Psoas muscle (tissue), 8 donors: Measurements from ENCODE around the gene SEZ6L2. TPM values are rescaled to one million over a fixed set of nuclear protein-coding genes. Genes with fewer than 3 reads are reported as not detected.

Experiments
- ATAC-seq, 4 donors: fragments of 200-7000 bp; cut with Tn5 transposase; one replicate each; pipeline ENCODE4 v1.9.1; 2020; ENCODE audit warnings: moderate library complexity in 3 of 4, mild to moderate bottlenecking in 2 of 4
- DNase-seq, 2 donors: peaks; one replicate each; pipeline ENCODE4 v3.0.0-alpha.2; 2020
- H3K27ac ChIP-seq: fragments of 200-600 bp; one replicate; pipeline ENCODE4 v1.8.0; 2022
- H3K27me3 ChIP-seq, 3 donors: fragments of 200-600 bp in 1 of 3; one replicate each; pipeline versions ENCODE4 v1.6.1 to v1.8.0; 2013 to 2022; ENCODE audit warnings: low read length in 2 of 3, mild to moderate bottlenecking in 2 of 3, moderate library complexity in 1 of 3; ENCODE audit not compliant: insufficient read depth in 3 of 3
- H3K36me3 ChIP-seq, 2 donors: fragments of 200-600 bp in 1 of 2; one replicate each; pipeline versions ENCODE4 v1.6.1 to v1.8.0; 2013 to 2022; ENCODE audit warnings: low read depth in 1 of 2, mild to moderate bottlenecking in 1 of 2, moderate library complexity in 1 of 2; ENCODE audit not compliant: insufficient read depth in 1 of 2
- H3K4me1 ChIP-seq: fragments of 200-600 bp; one replicate; pipeline ENCODE4 v1.8.0; 2022
- H3K4me3 ChIP-seq: fragments of 200-600 bp; one replicate; pipeline ENCODE4 v1.8.0; 2022; ENCODE audit warnings: mild to moderate bottlenecking
- H3K9me3 ChIP-seq: fragments of 200-600 bp; one replicate; pipeline ENCODE4 v1.8.0; 2022
- CTCF ChIP-seq: fragments of 200-600 bp; IDR thresholded peaks from one replicate; pipeline ENCODE4 v1.8.0; 2022; ENCODE audit warnings: antibody characterized with exemption
- WGBS, 3 donors: extraction: QIAGEN DNeasy Blood & Tissue Kit; methylation state at CpG; one replicate each; pipeline versions ENCODE4 v1.1.6 to v1.1.7; 2013; 5-methylcytosine and 5-hydroxymethylcytosine counted together
- intact Hi-C, 2 donors: fragments of 100-400 bp; cut with DNase I; formaldehyde crosslinking; loops; one replicate each; pipeline versions ENCODE4 v1.11.0 to v1.14.2; 2022
- polyA plus RNA-seq, 3 donors: library from polyadenylated mRNA; stranded (reverse); fragments of 200-250 nt; gene quantifications; one replicate each; pipeline ENCODE4 v1.2.3, GENCODE V29; 2013
- total RNA-seq, 4 donors: library from RNA; stranded (reverse); fragmentation: NEBNext Ultra II Directional in 2 of 4; extraction: Animal tissue kit (Norgen Biotek cat#: 25700) in 2 of 4; gene quantifications; one replicate each; pipeline versions ENCODE4 v1.2.1 to v1.2.4, GENCODE V29; 2021 to 2023
- donor health status: healthy with polysubstance abuse.
- donor health status: DM: no; HTN: no; CAD: no; lungs with moderate emphysema.
- donor health status: Bipolar disorder and iron deficiency.
- donor health status: healthy.
- donor health status: DM: yes; HTN: yes; CAD: no.
- donor health status: DM: no; HTN: no; CAD: no.
- donor health status: DM: no; HTN: no; CAD: no.
- donor health status: DM: yes; HTN: yes; CAD: no.

SEZ6L2 gene
- total and polyA plus RNA-seq, 7 donors: 0.05 to 0.86 (median 0.23) TPM

GRCh38 chr16:29842732-29843346 is 56.5 kb downstream of the SEZ6L2 start:
- no peak for ATAC-seq
- intact Hi-C loops: no loop called here

GRCh38 chr16:29841631-29842030 is 57.7 kb downstream of the SEZ6L2 start:
- Histone ChIP-seq H3K27me3 (no peaks in the 10 kb centered on the region), H3K4me1 (no peaks in the 10 kb centered on the region), H3K4me3 (no peak overlapping the region), H3K36me3 (peaks cover 0 to 87% of the 10 kb centered on the region in 2 donors), H3K27ac (no peak overlapping the region), H3K9me3 (no peaks in the 10 kb centered on the region)
- 90 to 91% (median 90%) methylated on average over 23 of the region's 23 CpGs for WGBS, 3 donors
- no peak for TF ChIP-seq CTCF
- DNase-seq (no peak), ATAC-seq (no peak)
- intact Hi-C loops: no loop called here

More at GRCh38 chr16:29842732-29843346, 56.5 kb downstream of the SEZ6L2 start:
- Histone ChIP-seq H3K4me1 (no peaks in the 10 kb centered on the region), H3K36me3 (peaks cover 0 to 87% of the 10 kb centered on the region in 2 donors), H3K4me3 (no peak overlapping the region), H3K9me3 (no peaks in the 10 kb centered on the region), H3K27ac (no peak overlapping the region), H3K27me3 (no peaks in the 10 kb centered on the region)
- WGBS, 3 donors: 84 to 96% (median 91%) methylated on average over 9 of the region's 9 CpGs
- no peak for TF ChIP-seq CTCF
- DNase-seq: no peak

- intact Hi-C loops: no loop called here
- ATAC-seq: no peak
- H3K9me3 ChIP-seq: no peaks in the 10 kb centered on the region
Observed at GRCh38 chr16:29840240-29840639, 59.1 kb downstream of the SEZ6L2 start.

GRCh38 chr16:29839822-29840221 is 59.5 kb downstream of the SEZ6L2 start:
- ATAC-seq (no peak), DNase-seq (no peak)
- Histone ChIP-seq H3K27me3 (no peaks in the 10 kb centered on the region), H3K9me3 (no peaks in the 10 kb centered on the region), H3K36me3 (peaks cover 0 to 88% of the 10 kb centered on the region in 2 donors), H3K4me3 (no peak overlapping the region), H3K27ac (no peak overlapping the region), H3K4me1 (no peaks in the 10 kb centered on the region)
- intact Hi-C loops: no loop called here
- 83 to 88% (median 87%) methylated on average over 6 of the region's 6 CpGs for WGBS, 3 donors
- TF ChIP-seq CTCF: no peak

More at GRCh38 chr16:29840240-29840639, 59.1 kb downstream of the SEZ6L2 start:
- Histone ChIP-seq H3K27me3 (no peaks in the 10 kb centered on the region), H3K27ac (no peak overlapping the region), H3K4me1 (no peaks in the 10 kb centered on the region), H3K36me3 (peaks cover 0 to 87% of the 10 kb centered on the region in 2 donors), H3K4me3 (no peak overlapping the region)
- WGBS, 3 donors: 77 to 82% (median 81%) methylated on average over 10 of the region's 10 CpGs
- TF ChIP-seq CTCF: no peak
- DNase-seq: no peak

GRCh38 chr16:29837841-29838240 is 61.5 kb downstream of the SEZ6L2 start:
- TF ChIP-seq CTCF: no peak
- H3K9me3 ChIP-seq: no peaks in the 10 kb centered on the region
- no peaks in the 10 kb centered on the region for H3K4me1 ChIP-seq
- no peaks in the 10 kb centered on the region for H3K27me3 ChIP-seq
- ATAC-seq (no peak), DNase-seq (no peak)
- 94 to 97% (median 94%) methylated on average over 5 of the region's 5 CpGs for WGBS, 3 donors
- intact Hi-C loops: no loop called here
- peaks cover 4 to 95% of the 10 kb centered on the region in 2 donors for H3K36me3 ChIP-seq
- no peak overlapping the region for H3K4me3 ChIP-seq
- H3K27ac ChIP-seq: no peak overlapping the region
